ENCODE measurements around the gene ZDHHC8. TPM values are rescaled to one million over a fixed set of nuclear protein-coding genes. Genes with fewer than 3 reads are reported as not detected.

Gene ZDHHC8
- total RNA-seq, 3 donors from 2014 or later (not counting 1 experiment from before 2014, with no cell fraction given) = 64.0 to 75.6 (median 65.3) TPM

DNA sequence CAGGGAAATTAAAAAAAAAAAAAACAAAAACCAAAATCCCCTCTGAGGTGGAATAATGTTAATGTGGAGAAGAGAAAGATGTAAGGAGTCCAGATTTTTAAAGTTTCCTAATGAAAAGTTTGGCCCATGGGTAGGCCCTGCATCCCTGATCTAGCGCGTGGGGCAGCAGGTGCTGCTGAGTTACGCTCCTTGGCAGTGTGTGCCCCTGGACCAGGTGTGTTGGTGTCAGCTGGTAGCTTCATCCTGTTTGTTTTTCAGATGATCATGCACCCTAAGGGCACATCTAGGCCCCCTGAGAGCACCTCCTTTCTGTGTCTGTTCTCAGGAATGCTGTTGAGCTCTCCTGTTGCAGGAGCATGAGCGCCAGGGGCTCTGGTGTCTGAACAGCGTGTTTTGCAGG lies 44.8 kb upstream of the ZDHHC8 start:
- H3K9me3 Mint-ChIP-seq = no peaks in the 10 kb centered on the region
- H3K27ac Mint-ChIP-seq = peak overlapping the region in 1 of 2 donors; percentile 29
- DNase-seq (no peak), ATAC-seq (no peak)
- 98% methylated on average over 5 of the region's 5 CpGs for WGBS (ENCODE audit: insufficient coverage)
- H3K27ac ChIP-seq (ENCODE audit: low read length) = no peak overlapping the region
- H3K36me3 ChIP-seq (ENCODE audit: control insufficient read depth, insufficient read depth, low read length) = peaks cover 51% of the 10 kb centered on the region
- intact Hi-C loops (cut with micrococcal nuclease) = no loop called here
- peak overlapping the region; percentile 54 for H3K4me3 Mint-ChIP-seq
- H3K4me3 ChIP-seq (ENCODE audit: low read length) = no peak overlapping the region
- no peaks in the 10 kb centered on the region for H3K9me3 ChIP-seq (ENCODE audit: control insufficient read depth, insufficient read depth, low read length)
- H3K4me1 ChIP-seq (ENCODE audit: control insufficient read depth, insufficient read depth, low read length) = peaks cover 72% of the 10 kb centered on the region
- TF ChIP-seq, protein P1, sequence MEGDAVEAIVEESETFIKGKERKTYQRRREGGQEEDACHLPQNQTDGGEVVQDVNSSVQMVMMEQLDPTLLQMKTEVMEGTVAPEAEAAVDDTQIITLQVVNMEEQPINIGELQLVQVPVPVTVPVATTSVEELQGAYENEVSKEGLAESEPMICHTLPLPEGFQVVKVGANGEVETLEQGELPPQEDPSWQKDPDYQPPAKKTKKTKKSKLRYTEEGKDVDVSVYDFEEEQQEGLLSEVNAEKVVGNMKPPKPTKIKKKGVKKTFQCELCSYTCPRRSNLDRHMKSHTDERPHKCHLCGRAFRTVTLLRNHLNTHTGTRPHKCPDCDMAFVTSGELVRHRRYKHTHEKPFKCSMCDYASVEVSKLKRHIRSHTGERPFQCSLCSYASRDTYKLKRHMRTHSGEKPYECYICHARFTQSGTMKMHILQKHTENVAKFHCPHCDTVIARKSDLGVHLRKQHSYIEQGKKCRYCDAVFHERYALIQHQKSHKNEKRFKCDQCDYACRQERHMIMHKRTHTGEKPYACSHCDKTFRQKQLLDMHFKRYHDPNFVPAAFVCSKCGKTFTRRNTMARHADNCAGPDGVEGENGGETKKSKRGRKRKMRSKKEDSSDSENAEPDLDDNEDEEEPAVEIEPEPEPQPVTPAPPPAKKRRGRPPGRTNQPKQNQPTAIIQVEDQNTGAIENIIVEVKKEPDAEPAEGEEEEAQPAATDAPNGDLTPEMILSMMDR (IDR thresholded peaks at IDR 0.05) = no peak
- no peaks in the 10 kb centered on the region for H3K27me3 ChIP-seq (ENCODE audit: control insufficient read depth, insufficient read depth, low read length)
- peaks cover 6% of the 10 kb centered on the region for H3K36me3 Mint-ChIP-seq
- peaks cover 55 to 57% of the 10 kb centered on the region in 2 donors for H3K4me1 Mint-ChIP-seq
- no peaks in the 10 kb centered on the region for H3K27me3 Mint-ChIP-seq (ENCODE audit: low read depth in 2 of 2)

DNA sequence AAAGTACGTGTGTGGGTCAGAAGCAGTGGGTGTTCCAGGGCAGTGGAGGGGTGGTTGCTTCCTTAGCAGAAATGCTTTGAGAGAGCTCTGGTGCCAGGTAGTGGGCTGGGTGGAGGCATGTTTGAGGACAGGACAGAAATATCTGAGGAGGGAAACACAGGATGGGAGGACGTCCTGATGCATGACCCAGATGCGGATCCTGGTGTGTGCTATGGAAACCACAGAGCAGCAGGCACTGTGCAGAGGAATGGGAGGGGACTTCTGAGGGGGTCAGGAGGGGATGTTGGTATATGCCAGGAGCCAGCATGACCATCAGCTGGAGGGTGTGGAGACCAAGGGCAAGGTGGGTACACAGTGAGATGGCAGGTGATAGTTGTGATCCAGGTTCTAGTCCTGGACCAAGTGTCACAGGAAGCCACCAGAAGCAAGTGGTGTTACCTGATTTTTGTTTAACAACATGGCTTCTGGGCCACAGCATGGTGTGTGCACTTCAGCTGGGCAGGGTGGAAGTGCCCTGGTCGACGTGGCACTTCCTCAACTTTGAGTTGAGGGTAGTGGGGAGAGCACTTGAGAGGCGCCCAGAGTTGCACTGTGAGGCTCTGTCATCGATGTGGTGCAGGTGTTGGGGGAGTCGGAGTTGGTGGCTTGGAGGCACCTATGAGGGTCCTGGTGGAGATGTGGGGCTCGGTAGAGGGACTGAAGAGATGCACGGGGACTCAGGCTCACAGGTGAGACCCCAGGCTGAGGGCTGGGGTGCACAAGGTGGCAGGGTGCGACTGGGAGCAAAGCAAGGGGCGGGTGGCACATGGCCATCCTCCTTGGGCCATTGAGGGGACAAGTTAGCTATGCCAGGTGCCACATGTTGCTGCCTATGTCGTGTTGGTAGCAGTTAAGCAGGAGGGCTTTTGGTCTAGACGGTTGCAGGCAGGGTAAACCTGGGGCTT lies 44.0 kb upstream of the ZDHHC8 start:
- H3K36me3 ChIP-seq (ENCODE audit: control insufficient read depth, insufficient read depth, low read length) = peaks cover 59% of the 10 kb centered on the region
- H3K9me3 ChIP-seq (ENCODE audit: control insufficient read depth, insufficient read depth, low read length) = no peaks in the 10 kb centered on the region
- TF ChIP-seq, protein P1 (IDR thresholded peaks at IDR 0.05) = no peak
- Mint-ChIP-seq H3K4me1 (peaks cover 53 to 55% of the 10 kb centered on the region in 2 donors), H3K27me3 (ENCODE audit: low read depth in 2 of 2) (no peaks in the 10 kb centered on the region), H3K4me3 (peak overlapping the region; percentile 73), H3K36me3 (peaks cover 6% of the 10 kb centered on the region), H3K9me3 (no peaks in the 10 kb centered on the region), H3K27ac (peak overlapping the region; percentile 29 to 58)
- intact Hi-C loops (cut with micrococcal nuclease) = no loop called here
- WGBS (ENCODE audit: insufficient coverage) = 75% methylated on average over 14 of the region's 14 CpGs
- DNase-seq (peak in 1 of 2 donors; percentile 53), ATAC-seq (peak; percentile 58 to 76 (median 64))
- H3K4me1 ChIP-seq (ENCODE audit: control insufficient read depth, insufficient read depth, low read length) = peaks cover 79% of the 10 kb centered on the region
- H3K27ac ChIP-seq (ENCODE audit: low read length) = no peak overlapping the region
- H3K4me3 ChIP-seq (ENCODE audit: low read length) = no peak overlapping the region
- no peaks in the 10 kb centered on the region for H3K27me3 ChIP-seq (ENCODE audit: control insufficient read depth, insufficient read depth, low read length)

DNA sequence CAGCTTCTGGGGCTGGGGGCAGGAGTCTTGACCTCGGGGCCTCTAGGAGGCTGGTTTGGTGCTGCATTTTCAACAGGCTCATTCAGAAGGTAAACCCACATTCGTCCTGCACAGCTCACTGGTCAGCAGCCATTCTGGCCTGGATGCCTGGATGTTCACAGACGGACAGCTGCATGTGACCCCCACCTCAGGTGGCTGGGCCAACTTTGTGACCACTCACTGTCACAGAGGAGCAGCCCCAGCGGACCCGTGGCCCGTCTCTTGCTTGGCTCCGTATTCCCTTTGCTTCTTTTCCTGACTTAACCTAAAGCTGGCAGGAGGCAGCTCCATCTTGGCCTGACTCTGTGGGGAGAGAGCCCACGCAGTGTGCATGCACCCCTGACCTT lies 43.3 kb upstream of the ZDHHC8 start:
- H3K27ac Mint-ChIP-seq = no peak overlapping the region

More for the DNA sequence above, 43.3 kb upstream of the ZDHHC8 start:
- Mint-ChIP-seq H3K36me3 (peaks cover 6% of the 10 kb centered on the region), H3K9me3 (no peaks in the 10 kb centered on the region), H3K4me1 (peaks cover 46 to 49% of the 10 kb centered on the region in 2 donors), H3K27me3 (ENCODE audit: low read depth in 2 of 2) (no peaks in the 10 kb centered on the region), H3K4me3 (no peak overlapping the region)
- H3K27ac ChIP-seq (ENCODE audit: low read length) = no peak overlapping the region
- 97% methylated on average over 8 of the region's 8 CpGs for whole genome bisulfite sequencing (ENCODE audit: insufficient coverage)
- ATAC-seq = no peak
- peaks cover 85% of the 10 kb centered on the region for H3K4me1 ChIP-seq (ENCODE audit: control insufficient read depth, insufficient read depth, low read length)
- no peaks in the 10 kb centered on the region for H3K27me3 ChIP-seq (ENCODE audit: control insufficient read depth, insufficient read depth, low read length)
- TF ChIP-seq, protein P1 (IDR thresholded peaks at IDR 0.05) = no peak
- no peak overlapping the region for H3K4me3 ChIP-seq (ENCODE audit: low read length)
- peaks cover 62% of the 10 kb centered on the region for H3K36me3 ChIP-seq (ENCODE audit: control insufficient read depth, insufficient read depth, low read length)
- no peak for DNase-seq
- intact Hi-C loops (cut with micrococcal nuclease) = no loop called here
- no peaks in the 10 kb centered on the region for H3K9me3 ChIP-seq (ENCODE audit: control insufficient read depth, insufficient read depth, low read length)
